DND-41 (cell line): ENCODE results near the gene IGLL5.

Experiments used
- CTCF ChIP-seq: IDR thresholded peaks from 2 replicates; pipeline ENCODE4 v1.5.1; 2012; ENCODE audit warnings: borderline replicate concordance, low read length, moderate library complexity, mild to moderate bottlenecking; ENCODE audit not compliant: poor library complexity, severe bottlenecking; ENCODE audit errors: extremely low read depth
- EZH2 ChIP-seq: IDR thresholded peaks from 3 replicates; pipeline ENCODE4 v1.6.1; 2012; ENCODE audit warnings: borderline replicate concordance, low read depth, mild to moderate bottlenecking, moderate library complexity, low read length, inconsistent platforms; ENCODE audit not compliant: severe bottlenecking

DNA sequence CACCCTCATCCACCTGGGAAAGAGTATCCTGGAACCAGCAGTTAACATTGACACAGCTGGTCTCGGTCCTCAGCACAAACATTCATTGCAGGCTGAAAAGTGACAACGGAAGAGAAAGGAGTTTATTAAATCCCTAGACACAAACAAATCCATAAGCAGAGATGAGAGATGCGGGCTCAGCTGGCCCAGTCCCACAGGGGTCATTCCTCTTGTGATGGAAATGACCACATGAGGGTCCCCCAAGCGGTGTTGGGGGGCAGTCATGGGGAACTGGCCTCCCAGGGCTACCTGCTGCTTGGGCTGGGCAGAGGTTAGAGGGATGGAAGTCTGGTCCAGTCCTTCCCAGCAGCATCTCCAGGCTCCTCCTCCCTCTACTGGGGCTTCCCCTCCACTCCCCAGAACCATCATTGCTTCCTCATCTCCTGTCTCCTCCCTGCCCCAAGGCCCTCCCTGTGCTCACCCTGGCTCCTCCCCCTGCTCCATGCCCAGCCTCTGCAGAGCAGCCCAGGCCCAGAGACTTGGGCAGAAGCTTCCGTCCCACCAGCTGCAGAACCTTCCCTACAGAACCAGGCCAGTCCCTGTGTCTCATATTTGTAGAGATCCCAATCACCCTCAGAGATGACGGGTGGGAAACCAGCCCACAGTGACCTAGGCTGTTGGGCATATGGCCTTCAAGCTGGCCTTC lies 5.4 kb upstream of the IGLL5 start:
- TF ChIP-seq CTCF (no peak), EZH2 (no peak)
